ENCODE measurements around the gene ZBTB7C. TPM values are rescaled to one million over a fixed set of nuclear protein-coding genes. Genes with fewer than 3 reads are reported as not detected.

ZBTB7C gene
- total RNA-seq, 5 donors from 2014 or later (not counting 1 experiment from before 2014, with no cell fraction given) = 0.06 TPM; not detected in 4

DNA sequence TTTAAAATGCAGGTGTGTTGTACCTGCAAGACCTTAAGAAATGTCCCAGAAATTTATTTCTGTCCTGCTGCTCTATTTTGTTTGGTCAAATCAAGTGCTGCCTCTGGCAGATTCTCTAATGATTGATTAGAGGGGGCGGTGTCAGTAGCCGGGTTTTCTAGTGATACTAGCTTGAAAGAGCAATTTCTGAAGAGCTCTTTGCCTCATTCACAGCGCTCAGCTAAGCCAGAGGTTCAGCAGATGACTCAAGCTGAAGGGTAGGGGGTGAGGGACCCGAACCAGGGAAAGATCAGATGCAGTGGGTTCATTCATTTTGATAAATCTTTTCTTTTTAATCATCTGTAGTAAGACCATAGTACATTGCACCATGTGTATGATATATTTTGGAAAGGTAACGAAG is 15.0 kb downstream of the ZBTB7C start:
- no peaks in the 10 kb centered on the region for H3K36me3 ChIP-seq (ENCODE audit: control insufficient read depth in 2 of 2, extremely low read depth in 1 of 2, insufficient read depth in 1 of 2, low read length in 1 of 2)
- DNase-seq (no peak), ATAC-seq (replicated peaks in 1 of 4) (no peak)
- H3K4me1 ChIP-seq (ENCODE audit: control insufficient read depth in 1 of 2, extremely low read depth in 1 of 2, insufficient read depth in 2 of 2, low read length in 2 of 2) = no peaks in the 10 kb centered on the region
- ChIA-PET POLR2A (no interaction called here), CTCF (no interaction called here)
- H3K27me3 ChIP-seq (replicated peaks in 1 of 2; ENCODE audit: control insufficient read depth in 2 of 2, extremely low read depth in 1 of 2, insufficient read depth in 2 of 2, low read length in 1 of 2) = peaks cover 6 to 22% of the 10 kb centered on the region in 2 experiments
- Mint-ChIP-seq H3K4me3 (no peak overlapping the region), H3K36me3 (no peaks in the 10 kb centered on the region), H3K27me3 (peaks cover 60 to 67% of the 10 kb centered on the region in 2 donors), H3K9me3 (no peaks in the 10 kb centered on the region), H3K4me1 (peaks cover 0 to 4% (median 0%) of the 10 kb centered on the region in 3 donors), H3K27ac (no peak overlapping the region)
- no peak overlapping the region for H3K27ac ChIP-seq (ENCODE audit: low read length)
- 85% methylated on average over 3 of the region's 5 CpGs for WGBS (ENCODE audit: insufficient coverage)
- no peaks in the 10 kb centered on the region for H3K9me3 ChIP-seq
- no peak overlapping the region for H3K4me3 ChIP-seq (ENCODE audit: control insufficient read depth in 1 of 2, extremely low read depth in 1 of 2, low read length in 1 of 2)

GRCh38 chr18:48393776-48394175 is 15.4 kb downstream of the ZBTB7C start:
- Mint-ChIP-seq H3K27me3 (peaks cover 57 to 70% of the 10 kb centered on the region in 2 donors), H3K9me3 (no peaks in the 10 kb centered on the region), H3K4me3 (no peak overlapping the region), H3K36me3 (no peaks in the 10 kb centered on the region), H3K27ac (no peak overlapping the region), H3K4me1 (peaks cover 0 to under 1% (median 0%) of the 10 kb centered on the region in 3 donors)
- Histone ChIP-seq H3K27me3 (replicated peaks in 1 of 2; ENCODE audit: control insufficient read depth in 2 of 2, extremely low read depth in 1 of 2, insufficient read depth in 2 of 2, low read length in 1 of 2) (peaks cover 6 to 23% of the 10 kb centered on the region in 2 experiments), H3K4me1 (ENCODE audit: control insufficient read depth in 1 of 2, extremely low read depth in 1 of 2, insufficient read depth in 2 of 2, low read length in 2 of 2) (no peaks in the 10 kb centered on the region), H3K9me3 (no peaks in the 10 kb centered on the region), H3K36me3 (ENCODE audit: control insufficient read depth in 2 of 2, extremely low read depth in 1 of 2, insufficient read depth in 1 of 2, low read length in 1 of 2) (no peaks in the 10 kb centered on the region), H3K4me3 (ENCODE audit: control insufficient read depth in 1 of 2, extremely low read depth in 1 of 2, low read length in 1 of 2) (no peak overlapping the region), H3K27ac (ENCODE audit: low read length) (no peak overlapping the region)
- DNase-seq = no peak
- POLR2A ChIA-PET = no interaction called here
- WGBS (ENCODE audit: insufficient coverage) = 33% methylated on average over 1 of the region's 1 CpG
- CTCF ChIA-PET = no interaction called here
- no peak for ATAC-seq (replicated peaks in 1 of 4)

DNA sequence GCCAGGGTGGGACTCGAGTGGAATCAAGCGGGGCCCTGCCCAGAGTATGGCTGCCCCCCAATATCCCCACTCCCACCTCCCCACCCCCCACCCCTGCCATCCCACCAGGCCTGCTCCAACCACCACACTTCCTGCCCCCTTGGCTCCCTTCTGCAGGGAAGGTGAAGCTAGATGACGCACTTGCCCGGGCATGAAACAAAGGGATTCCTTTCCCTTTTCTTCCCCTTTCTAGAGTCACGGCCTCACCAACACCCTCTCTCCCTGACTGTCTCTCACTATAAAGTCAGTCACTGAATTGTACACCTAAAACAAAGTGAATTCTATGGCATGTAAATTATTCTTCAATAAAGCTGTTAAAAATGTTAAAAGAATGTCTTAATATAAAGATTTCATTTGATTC is 16.0 kb downstream of the ZBTB7C start:
- H3K36me3 ChIP-seq (ENCODE audit: control insufficient read depth in 2 of 2, extremely low read depth in 1 of 2, insufficient read depth in 1 of 2, low read length in 1 of 2) = no peaks in the 10 kb centered on the region
- H3K27me3 ChIP-seq (replicated peaks in 1 of 2; ENCODE audit: control insufficient read depth in 2 of 2, extremely low read depth in 1 of 2, insufficient read depth in 2 of 2, low read length in 1 of 2) = peaks cover 6 to 21% of the 10 kb centered on the region in 2 experiments
- no peaks in the 10 kb centered on the region for H3K9me3 ChIP-seq
- ATAC-seq (replicated peaks in 1 of 4) (no peak), DNase-seq (no peak)
- H3K4me1 Mint-ChIP-seq = no peaks in the 10 kb centered on the region
- peak overlapping the region in 1 of 2 donors; percentile 70 for H3K27ac Mint-ChIP-seq
- no peaks in the 10 kb centered on the region for H3K36me3 Mint-ChIP-seq
- ChIA-PET POLR2A (no interaction called here), CTCF (no interaction called here)
- H3K4me3 Mint-ChIP-seq = no peak overlapping the region
- peaks cover 57 to 73% of the 10 kb centered on the region in 2 donors for H3K27me3 Mint-ChIP-seq
- H3K27ac ChIP-seq (ENCODE audit: low read length) = no peak overlapping the region
- H3K9me3 Mint-ChIP-seq = no peaks in the 10 kb centered on the region
- H3K4me3 ChIP-seq (ENCODE audit: control insufficient read depth in 1 of 2, extremely low read depth in 1 of 2, low read length in 1 of 2) = no peak overlapping the region
- no peaks in the 10 kb centered on the region for H3K4me1 ChIP-seq (ENCODE audit: control insufficient read depth in 1 of 2, extremely low read depth in 1 of 2, insufficient read depth in 2 of 2, low read length in 2 of 2)
- WGBS (ENCODE audit: insufficient coverage) = 50% methylated on average over 2 of the region's 5 CpGs

DNA sequence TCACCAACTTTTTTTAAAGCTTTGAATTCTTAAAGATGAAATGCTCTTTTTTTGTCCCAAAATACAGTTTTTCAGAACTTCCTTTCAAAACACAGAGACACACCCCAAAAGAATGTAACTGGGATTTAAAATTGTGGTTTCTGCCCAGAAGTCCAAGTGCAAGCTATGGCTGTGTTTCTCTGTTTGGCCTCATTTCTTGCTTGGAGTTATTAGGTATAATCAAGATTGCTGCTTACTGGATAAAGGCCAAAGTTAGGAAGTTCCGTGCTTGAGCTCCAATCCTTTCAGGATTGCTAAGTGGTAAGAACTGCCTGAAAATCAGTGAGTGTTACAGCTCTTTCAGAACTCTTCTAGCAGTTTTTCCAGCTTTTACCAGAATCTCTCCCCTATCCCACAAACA is 16.9 kb downstream of the ZBTB7C start:
- WGBS (ENCODE audit: insufficient coverage) = no CpG with 5 or more reads among the region's 1 CpG
- H3K9me3 Mint-ChIP-seq = no peaks in the 10 kb centered on the region
- H3K36me3 Mint-ChIP-seq = no peaks in the 10 kb centered on the region
- no peak overlapping the region for H3K4me3 Mint-ChIP-seq
- H3K27me3 Mint-ChIP-seq = peaks cover 56 to 73% of the 10 kb centered on the region in 2 donors
- Histone ChIP-seq H3K9me3 (no peaks in the 10 kb centered on the region), H3K27ac (ENCODE audit: low read length) (no peak overlapping the region), H3K27me3 (replicated peaks in 1 of 2; ENCODE audit: control insufficient read depth in 2 of 2, extremely low read depth in 1 of 2, insufficient read depth in 2 of 2, low read length in 1 of 2) (peaks cover 6 to 17% of the 10 kb centered on the region in 2 experiments), H3K4me3 (ENCODE audit: control insufficient read depth in 1 of 2, extremely low read depth in 1 of 2, low read length in 1 of 2) (no peak overlapping the region), H3K36me3 (ENCODE audit: control insufficient read depth in 2 of 2, extremely low read depth in 1 of 2, insufficient read depth in 1 of 2, low read length in 1 of 2) (no peaks in the 10 kb centered on the region), H3K4me1 (ENCODE audit: control insufficient read depth in 1 of 2, extremely low read depth in 1 of 2, insufficient read depth in 2 of 2, low read length in 2 of 2) (no peaks in the 10 kb centered on the region)
- no peaks in the 10 kb centered on the region for H3K4me1 Mint-ChIP-seq
- POLR2A ChIA-PET = no interaction called here
- no peak for DNase-seq
- CTCF ChIA-PET = interaction anchor here in 1 of 2 donors (0.5 kb wide), 1 partner anchor 630 kb away, joined by 5 read pairs; no protein-coding TSS in a partner anchor
- no peak overlapping the region for H3K27ac Mint-ChIP-seq
- ATAC-seq (replicated peaks in 1 of 4) = no peak

GRCh38 chr18:48391868-48392267 is 17.3 kb downstream of the ZBTB7C start:
- H3K4me1 Mint-ChIP-seq = no peaks in the 10 kb centered on the region
- peaks cover 58 to 74% of the 10 kb centered on the region in 2 donors for H3K27me3 Mint-ChIP-seq
- no peaks in the 10 kb centered on the region for H3K36me3 ChIP-seq (ENCODE audit: control insufficient read depth in 2 of 2, extremely low read depth in 1 of 2, insufficient read depth in 1 of 2, low read length in 1 of 2)
- H3K9me3 Mint-ChIP-seq = no peaks in the 10 kb centered on the region
- no peaks in the 10 kb centered on the region for H3K9me3 ChIP-seq
- no peaks in the 10 kb centered on the region for H3K36me3 Mint-ChIP-seq
- ChIA-PET CTCF (interaction anchor here in 1 of 2 donors (0.5 kb wide), 1 partner anchor 629 kb away, joined by 5 read pairs; no protein-coding TSS in a partner anchor), POLR2A (no interaction called here)
- H3K4me1 ChIP-seq (ENCODE audit: control insufficient read depth in 1 of 2, extremely low read depth in 1 of 2, insufficient read depth in 2 of 2, low read length in 2 of 2) = no peaks in the 10 kb centered on the region
- ATAC-seq (replicated peaks in 1 of 4) = no peak
- peaks cover 2 to 17% of the 10 kb centered on the region in 2 experiments for H3K27me3 ChIP-seq (replicated peaks in 1 of 2; ENCODE audit: control insufficient read depth in 2 of 2, extremely low read depth in 1 of 2, insufficient read depth in 2 of 2, low read length in 1 of 2)
- H3K27ac ChIP-seq (ENCODE audit: low read length) = no peak overlapping the region
- no peak for DNase-seq
- whole genome bisulfite sequencing (ENCODE audit: insufficient coverage) = 80% methylated on average over 2 of the region's 3 CpGs
- H3K4me3 ChIP-seq (ENCODE audit: control insufficient read depth in 1 of 2, extremely low read depth in 1 of 2, low read length in 1 of 2) = no peak overlapping the region
- no peak overlapping the region for H3K4me3 Mint-ChIP-seq
- no peak overlapping the region for H3K27ac Mint-ChIP-seq

- ChIA-PET CTCF (no interaction called here), POLR2A (no interaction called here)
- WGBS (ENCODE audit: insufficient coverage) = 92% methylated on average over 4 of the region's 5 CpGs
- no peak for ATAC-seq (replicated peaks in 1 of 4)
- no peak overlapping the region for H3K27ac ChIP-seq (ENCODE audit: low read length)
- no peak for DNase-seq
- H3K36me3 ChIP-seq (ENCODE audit: control insufficient read depth in 2 of 2, extremely low read depth in 1 of 2, insufficient read depth in 1 of 2, low read length in 1 of 2) = no peaks in the 10 kb centered on the region
- H3K9me3 ChIP-seq = no peaks in the 10 kb centered on the region
- peaks cover 2 to 19% of the 10 kb centered on the region in 2 experiments for H3K27me3 ChIP-seq (replicated peaks in 1 of 2; ENCODE audit: control insufficient read depth in 2 of 2, extremely low read depth in 1 of 2, insufficient read depth in 2 of 2, low read length in 1 of 2)
- H3K4me3 Mint-ChIP-seq = no peak overlapping the region
- H3K27ac Mint-ChIP-seq = no peak overlapping the region
- no peak overlapping the region for H3K4me3 ChIP-seq (ENCODE audit: control insufficient read depth in 1 of 2, extremely low read depth in 1 of 2, low read length in 1 of 2)
- H3K36me3 Mint-ChIP-seq = no peaks in the 10 kb centered on the region
- H3K27me3 Mint-ChIP-seq = peaks cover 61 to 72% of the 10 kb centered on the region in 2 donors
- no peaks in the 10 kb centered on the region for H3K9me3 Mint-ChIP-seq
- H3K4me1 ChIP-seq (ENCODE audit: control insufficient read depth in 1 of 2, extremely low read depth in 1 of 2, insufficient read depth in 2 of 2, low read length in 2 of 2) = no peaks in the 10 kb centered on the region
- no peaks in the 10 kb centered on the region for H3K4me1 Mint-ChIP-seq
Observed at GRCh38 chr18:48390641-48391040, 18.5 kb downstream of the ZBTB7C start.

DNA sequence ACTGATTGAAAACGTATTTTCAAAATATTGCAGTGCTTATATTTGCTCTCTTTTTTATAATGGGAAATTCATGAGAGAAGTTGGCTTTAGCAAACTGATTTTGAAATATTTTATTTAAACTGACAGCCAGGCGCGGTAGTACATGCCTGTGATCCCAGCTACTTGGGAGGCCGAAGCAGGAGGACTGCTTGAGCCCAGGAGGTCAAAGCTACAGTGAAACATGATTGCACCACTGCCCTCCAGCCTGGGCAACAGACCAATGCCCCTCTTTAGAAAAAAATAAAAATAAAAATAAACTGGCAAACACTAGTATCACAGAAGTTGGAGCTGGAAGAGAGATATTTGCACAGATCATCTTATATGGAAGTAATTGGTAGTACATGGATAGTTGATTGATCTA is 20.7 kb downstream of the ZBTB7C start:
- POLR2A ChIA-PET = no interaction called here
- Mint-ChIP-seq H3K36me3 (no peaks in the 10 kb centered on the region), H3K27me3 (peaks cover 46 to 60% of the 10 kb centered on the region in 2 donors)

More for the DNA sequence above, 20.7 kb downstream of the ZBTB7C start:
- Mint-ChIP-seq H3K4me3 (no peak overlapping the region), H3K9me3 (no peaks in the 10 kb centered on the region), H3K27ac (no peak overlapping the region), H3K4me1 (no peaks in the 10 kb centered on the region)
- DNase-seq (no peak), ATAC-seq (replicated peaks in 1 of 4) (no peak)
- peaks cover 4 to 24% of the 10 kb centered on the region in 2 experiments for H3K27me3 ChIP-seq (replicated peaks in 1 of 2; ENCODE audit: control insufficient read depth in 2 of 2, extremely low read depth in 1 of 2, insufficient read depth in 2 of 2, low read length in 1 of 2)
- CTCF ChIA-PET = no interaction called here
- no peak overlapping the region for H3K27ac ChIP-seq (ENCODE audit: low read length)
- no peaks in the 10 kb centered on the region for H3K9me3 ChIP-seq
- H3K4me1 ChIP-seq (ENCODE audit: control insufficient read depth in 1 of 2, extremely low read depth in 1 of 2, insufficient read depth in 2 of 2, low read length in 2 of 2) = no peaks in the 10 kb centered on the region
- H3K36me3 ChIP-seq (ENCODE audit: control insufficient read depth in 2 of 2, extremely low read depth in 1 of 2, insufficient read depth in 1 of 2, low read length in 1 of 2) = no peaks in the 10 kb centered on the region
- no peak overlapping the region for H3K4me3 ChIP-seq (ENCODE audit: control insufficient read depth in 1 of 2, extremely low read depth in 1 of 2, low read length in 1 of 2)
- WGBS (ENCODE audit: insufficient coverage) = 93% methylated on average over 3 of the region's 4 CpGs
